Common myeloid progenitor, CD34-positive (primary cell): ENCODE results near the gene POU2F3.

ENCODE experiments used
- CTCF ChIA-PET: fragments of 350-600 bp; sonication (Branson Sonifier 250); formaldehyde crosslinking; loops from one replicate; lab custom pipeline; 2021; ENCODE audit warnings: antibody characterized with exemption; lab: Charles Lee
- POLR2A ChIA-PET: fragments of 350-600 bp; sonication (Branson Sonifier 250); formaldehyde crosslinking; loops from one replicate; lab custom pipeline; 2021; ENCODE audit warnings: antibody characterized with exemption; lab: Charles Lee
- DNase-seq, 3 donors: peaks; one replicate each; pipeline versions ENCODE4 v3.0.0 to v3.0.0-alpha.2; 2013
- H3K27ac ChIP-seq, 2 experiments: 1 replicate in 1 of 2; 2 replicates in 1 of 2; pipeline ENCODE4 v1.7.0; 2013; ENCODE audit warnings: inconsistent platforms in 2 of 2, low read length in 2 of 2, mild to moderate bottlenecking in 2 of 2, low read depth in 1 of 2, moderate library complexity in 1 of 2; ENCODE audit not compliant: severe bottlenecking in 2 of 2, insufficient read depth in 1 of 2, poor library complexity in 1 of 2
- H3K27me3 ChIP-seq, 5 experiments: replicated peaks in 2 of 5; 1 replicate in 3 of 5; 2 replicates in 2 of 5; pipeline versions ENCODE4 v1.6.1 to v1.7.0; 2013; ENCODE audit warnings: low read length in 4 of 5, mild to moderate bottlenecking in 2 of 5, moderate library complexity in 2 of 5, inconsistent platforms in 1 of 5; ENCODE audit not compliant: insufficient read depth in 5 of 5, control insufficient read depth in 4 of 5
- H3K36me3 ChIP-seq, 4 experiments: 1 replicate in 2 of 4; 2 replicates in 2 of 4; pipeline versions ENCODE4 v1.6.1 to v1.7.0; 2013; ENCODE audit warnings: low read length in 3 of 4, control low read depth in 1 of 4, mild to moderate bottlenecking in 1 of 4; ENCODE audit not compliant: control insufficient read depth in 4 of 4, insufficient read depth in 4 of 4
- H3K4me1 ChIP-seq, 4 experiments: 1 replicate in 3 of 4; 2 replicates in 1 of 4; pipeline versions ENCODE4 v1.6.1 to v1.7.1; 2013; ENCODE audit warnings: low read length in 3 of 4, mild to moderate bottlenecking in 3 of 4, control low read depth in 1 of 4, inconsistent platforms in 1 of 4, moderate library complexity in 1 of 4; ENCODE audit not compliant: control insufficient read depth in 4 of 4, insufficient read depth in 4 of 4; ENCODE audit errors: control extremely low read depth in 1 of 4
- H3K4me3 ChIP-seq, 7 experiments: 1 replicate in 4 of 7; 2 replicates in 3 of 7; pipeline versions ENCODE4 v1.5.1 to v1.7.0; 2013; ENCODE audit warnings: mild to moderate bottlenecking in 7 of 7, low read length in 6 of 7, moderate library complexity in 6 of 7, inconsistent platforms in 2 of 7, low read depth in 2 of 7, control low read depth in 1 of 7; ENCODE audit not compliant: insufficient read depth in 4 of 7, control insufficient read depth in 1 of 7; ENCODE audit errors: extremely low read depth in 1 of 7
- H3K9me3 ChIP-seq, 5 experiments: 1 replicate in 4 of 5; 2 replicates in 1 of 5; pipeline versions ENCODE4 v1.6.1 to v1.7.1; 2013; ENCODE audit warnings: low read length in 4 of 5, mild to moderate bottlenecking in 2 of 5, inconsistent platforms in 1 of 5, low read depth in 1 of 5, moderate library complexity in 1 of 5; ENCODE audit not compliant: control insufficient read depth in 4 of 5, insufficient read depth in 2 of 5; ENCODE audit errors: control extremely low read depth in 1 of 5
- WGBS: methylation state at CpG from one replicate; pipeline ENCODE4 v1.1.5; 2013; ENCODE audit not compliant: insufficient coverage; 5-methylcytosine and 5-hydroxymethylcytosine counted together

Gene POU2F3

GRCh38 chr11:120334894-120335462 lies 95.0 kb downstream of the POU2F3 start:
- POLR2A ChIA-PET = no interaction called here
- Histone ChIP-seq H3K27me3 (peaks cover 11 to 33% (median 28%) of the 10 kb centered on the region in 5 experiments), H3K36me3 (peaks cover 0 to 15% (median 5%) of the 10 kb centered on the region in 4 experiments), H3K9me3 (no peaks in the 10 kb centered on the region), H3K4me1 (peaks cover 10 to 45% (median 29%) of the 10 kb centered on the region in 4 experiments), H3K27ac (no peak overlapping the region), H3K4me3 (peak overlapping the region in 6 of 7 experiments; percentile 12 to 85 (median 70))
- DNase-seq = peak; percentile 83 to 89 (median 89)
- 0% methylated on average over 3 of the region's 8 CpGs for WGBS
- CTCF ChIA-PET = interaction anchor here (0.9 to 2.0 kb wide), 8 partner anchors 9 to 173 kb away, joined by 3 to 9 read pairs (median 4); partner anchors contain the start of gene TLCD5

GRCh38 chr11:120335556-120335907 lies 95.6 kb downstream of the POU2F3 start:
- H3K4me3 ChIP-seq = peak overlapping the region; percentile 20 to 85 (median 76)
- ChIA-PET POLR2A (no interaction called here), CTCF (interaction anchor here (0.9 to 2.0 kb wide), 8 partner anchors 9 to 172 kb away, joined by 3 to 9 read pairs (median 4); partner anchors contain the start of gene TLCD5)
- peaks cover 10 to 48% (median 29%) of the 10 kb centered on the region in 4 experiments for H3K4me1 ChIP-seq
- peaks cover 0 to 9% (median 3%) of the 10 kb centered on the region in 4 experiments for H3K36me3 ChIP-seq
- WGBS = 0% methylated on average over 11 of the region's 19 CpGs
- no peaks in the 10 kb centered on the region for H3K9me3 ChIP-seq
- DNase-seq = no peak
- H3K27ac ChIP-seq = no peak overlapping the region
- H3K27me3 ChIP-seq = peaks cover 11 to 37% (median 29%) of the 10 kb centered on the region in 5 experiments

GRCh38 chr11:120335908-120336640 lies 96.1 kb downstream of the POU2F3 start, which contains the start of gene ARHGEF12:
TSS of gene ARHGEF12 (plus strand) at chr11:120336413. CDS start at chr11:120337244, 831 bp downstream.
- Histone ChIP-seq H3K27ac (peak within 1 kb of the TSS in 1 of 2 experiments; percentile 30), H3K9me3 (no peaks in the 10 kb centered on the region), H3K4me3 (peak within 1 kb of the TSS; percentile 20 to 85 (median 76)), H3K36me3 (peaks cover 0 to 4% (median 1%) of the 10 kb centered on the region in 4 experiments), H3K4me1 (peaks cover 10 to 48% (median 29%) of the 10 kb centered on the region in 4 experiments), H3K27me3 (peaks cover 14 to 38% (median 27%) of the 10 kb centered on the region in 5 experiments)
- WGBS = under 1% methylated on average over 83 of the region's 92 CpGs
- POLR2A ChIA-PET = no interaction called here
- peak; percentile 82 to 91 (median 88) for DNase-seq
- CTCF ChIA-PET = interaction anchor here (1.9 to 2.3 kb wide), 3 partner anchors 12 to 95 kb away, joined by 5 to 9 read pairs (median 7); no protein-coding TSS in a partner anchor

- peak in 1 of 3 donors; percentile 35 for DNase-seq
- ChIA-PET CTCF (interaction anchor here (1.5 to 2.3 kb wide), 3 partner anchors 10 to 14 kb away, joined by 5 to 7 read pairs (median 5); no protein-coding TSS in a partner anchor), POLR2A (no interaction called here)
- Histone ChIP-seq H3K4me3 (peak overlapping the region; percentile 20 to 85 (median 76)), H3K36me3 (no peaks in the 10 kb centered on the region), H3K27me3 (peaks cover 18 to 45% (median 27%) of the 10 kb centered on the region in 5 experiments), H3K4me1 (peaks cover 10 to 48% (median 29%) of the 10 kb centered on the region in 4 experiments), H3K9me3 (no peaks in the 10 kb centered on the region), H3K27ac (peak overlapping the region in 1 of 2 experiments; percentile 30)
- under 1% methylated on average over 54 of the region's 56 CpGs for WGBS
These were observed 96.9 kb downstream of the POU2F3 start for GRCh38 chr11:120336641-120337354.

- H3K4me1 ChIP-seq = peaks cover 10 to 48% (median 29%) of the 10 kb centered on the region in 4 experiments
- H3K27ac ChIP-seq = peak overlapping the region in 1 of 2 experiments; percentile 50
- peaks cover 0 to 4% (median 0%) of the 10 kb centered on the region in 5 experiments for H3K9me3 ChIP-seq
- H3K4me3 ChIP-seq = peak overlapping the region; percentile 20 to 85 (median 76)
- POLR2A ChIA-PET = interaction anchor here (1.0 kb wide), 1 partner anchor 11 kb away, joined by 3 read pairs; no protein-coding TSS in a partner anchor
- CTCF ChIA-PET = interaction anchor here (1.5 to 2.3 kb wide), 2 partner anchors 10 kb away, joined by 5 to 7 read pairs; no protein-coding TSS in a partner anchor
- H3K36me3 ChIP-seq = no peaks in the 10 kb centered on the region
- H3K27me3 ChIP-seq = peaks cover 24 to 53% (median 26%) of the 10 kb centered on the region in 5 experiments
- DNase-seq = peak in 1 of 3 donors; percentile 24
- WGBS = 4% methylated on average over 5 of the region's 18 CpGs
These were observed 97.6 kb downstream of the POU2F3 start for GRCh38 chr11:120337355-120338106.
